Esophagus muscularis mucosa (tissue), 4 donors: ENCODE data around the gene DGKD.

ENCODE experiments used
- EP300 ChIP-seq: sonication (generic); formaldehyde crosslinking; IDR thresholded peaks from one replicate; pipeline ENCODE4 v1.6.1; 2017; ENCODE audit warnings: antibody characterized with exemption
- POLR2A ChIP-seq: fragments of 450-650 bp; IDR thresholded peaks from one replicate; pipeline ENCODE4 v1.6.1; 2017; ENCODE audit warnings: antibody characterized with exemption, moderate library complexity, mild to moderate bottlenecking, low read depth
- POLR2AphosphoS5 ChIP-seq, 2 donors: sonication (generic); formaldehyde crosslinking; IDR thresholded peaks; one replicate each; pipeline ENCODE4 v1.6.1; 2017; ENCODE audit warnings: antibody characterized with exemption in 2 of 2
- TF ChIP-seq, protein P1 (sequence below), 3 experiments: fragments of 200-600 bp in 2 of 3; fragments of 450-650 bp in 1 of 3; sonication (generic) in 2 of 3; IDR thresholded peaks; one replicate each; pipeline ENCODE4 v1.5.1; 2017 to 2019; ENCODE audit warnings: antibody characterized with exemption in 3 of 3, mild to moderate bottlenecking in 2 of 3, moderate library complexity in 1 of 3

DNA sequence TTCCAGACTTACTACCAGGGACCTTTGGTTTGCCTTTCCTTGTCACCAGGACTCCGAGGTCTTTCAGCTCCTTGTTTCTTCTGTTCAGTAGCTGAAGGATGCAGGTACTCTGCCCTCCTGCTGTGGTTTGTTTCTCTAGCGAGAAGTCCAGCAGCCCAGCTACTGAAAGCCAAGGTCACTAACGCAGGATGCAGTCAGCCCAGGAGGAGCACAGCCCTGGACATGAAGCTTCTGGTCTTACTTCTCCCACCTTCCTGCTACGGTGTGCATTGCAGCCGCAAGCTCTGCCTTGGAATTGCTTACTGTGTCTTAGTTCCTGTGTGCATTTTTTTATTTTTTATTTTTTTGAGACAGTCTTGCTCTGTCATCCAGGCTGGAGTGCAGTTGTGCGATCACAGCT lies 62.4 kb downstream of the DGKD start:
- TF ChIP-seq, protein P1, sequence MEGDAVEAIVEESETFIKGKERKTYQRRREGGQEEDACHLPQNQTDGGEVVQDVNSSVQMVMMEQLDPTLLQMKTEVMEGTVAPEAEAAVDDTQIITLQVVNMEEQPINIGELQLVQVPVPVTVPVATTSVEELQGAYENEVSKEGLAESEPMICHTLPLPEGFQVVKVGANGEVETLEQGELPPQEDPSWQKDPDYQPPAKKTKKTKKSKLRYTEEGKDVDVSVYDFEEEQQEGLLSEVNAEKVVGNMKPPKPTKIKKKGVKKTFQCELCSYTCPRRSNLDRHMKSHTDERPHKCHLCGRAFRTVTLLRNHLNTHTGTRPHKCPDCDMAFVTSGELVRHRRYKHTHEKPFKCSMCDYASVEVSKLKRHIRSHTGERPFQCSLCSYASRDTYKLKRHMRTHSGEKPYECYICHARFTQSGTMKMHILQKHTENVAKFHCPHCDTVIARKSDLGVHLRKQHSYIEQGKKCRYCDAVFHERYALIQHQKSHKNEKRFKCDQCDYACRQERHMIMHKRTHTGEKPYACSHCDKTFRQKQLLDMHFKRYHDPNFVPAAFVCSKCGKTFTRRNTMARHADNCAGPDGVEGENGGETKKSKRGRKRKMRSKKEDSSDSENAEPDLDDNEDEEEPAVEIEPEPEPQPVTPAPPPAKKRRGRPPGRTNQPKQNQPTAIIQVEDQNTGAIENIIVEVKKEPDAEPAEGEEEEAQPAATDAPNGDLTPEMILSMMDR (IDR thresholded peaks at IDR 0.05): no peak
- TF ChIP-seq POLR2AphosphoS5 (IDR thresholded peaks at IDR 0.05) (no peak), POLR2A (no peak), EP300 (no peak)
